GM21576 (cell line): Measurements from ENCODE around the gene CYP3A7.
A peak's percentile ranks its signal among the peaks of the same experiment; 100 is the strongest.
"Not testable (repeated sequence)": the region's sequence is repeated elsewhere in the genome, so short reads cannot be mapped to it uniquely, and the experiment has no call there.

Experiments used
- ATAC-seq: cut with Tn5 transposase; IDR thresholded peaks from one replicate; pipeline ENCODE4 v1.9.1; 2021; ENCODE audit warnings: mild to moderate bottlenecking, moderate library complexity; ENCODE audit not compliant: unreplicated experiment

The CYP3A7 gene

GRCh38 chr7:99734987-99735386 is at the start of gene CYP3A7:
Gene CYP3A7, minus strand, starts transcription at chr7:99735196. Its CDS starts 103 bp downstream, at chr7:99735093.
- no peak for ATAC-seq

GRCh38 chr7:99784007-99784406 is 49.0 kb upstream of the CYP3A7 start, which contains the start of gene CYP3A4:
Gene CYP3A4, minus strand, starts transcription at chr7:99784184. Its CDS starts 103 bp downstream, at chr7:99784081.
- ATAC-seq: no peak

GRCh38 chr7:99782012-99782953 is 47.3 kb upstream of the CYP3A7 start:
- ATAC-seq: no peak

GRCh38 chr7:99780588-99780987 is 45.6 kb upstream of the CYP3A7 start:
- no peak for ATAC-seq

- no peak for ATAC-seq
Measured at GRCh38 chr7:99779949-99780348, 45.0 kb upstream of the CYP3A7 start.

GRCh38 chr7:99778880-99779279 is 43.9 kb upstream of the CYP3A7 start:
- no peak for ATAC-seq

- not testable (repeated sequence) for ATAC-seq
Measured at GRCh38 chr7:99773395-99773794, 38.4 kb upstream of the CYP3A7 start.

- no peak for ATAC-seq
Measured at GRCh38 chr7:99772565-99772964, 37.6 kb upstream of the CYP3A7 start.

GRCh38 chr7:99769494-99769893 is 34.5 kb upstream of the CYP3A7 start:
- not testable (repeated sequence) for ATAC-seq

GRCh38 chr7:99768471-99768870 is 33.5 kb upstream of the CYP3A7 start:
- ATAC-seq: no peak

- peak; percentile 87 for ATAC-seq
Measured at GRCh38 chr7:99767662-99768061, 32.7 kb upstream of the CYP3A7 start.

- ATAC-seq: no peak
Measured at GRCh38 chr7:99766484-99767099, 31.6 kb upstream of the CYP3A7 start.

- ATAC-seq: no peak
Measured at GRCh38 chr7:99764478-99764877, 29.5 kb upstream of the CYP3A7 start.

GRCh38 chr7:99762680-99763327 is 27.8 kb upstream of the CYP3A7 start:
- no peak for ATAC-seq

- ATAC-seq: no peak
Measured at GRCh38 chr7:99755085-99755484, 20.1 kb upstream of the CYP3A7 start.

GRCh38 chr7:99752356-99752755 is 17.4 kb upstream of the CYP3A7 start:
- ATAC-seq: no peak

GRCh38 chr7:99751322-99752052 is 16.5 kb upstream of the CYP3A7 start:
- not testable (repeated sequence) for ATAC-seq

- no peak for ATAC-seq
Measured at GRCh38 chr7:99748846-99749579, 14.0 kb upstream of the CYP3A7 start.

GRCh38 chr7:99746915-99747314 is 11.9 kb upstream of the CYP3A7 start:
- not testable (repeated sequence) for ATAC-seq

GRCh38 chr7:99745395-99745794 is 10.4 kb upstream of the CYP3A7 start:
- not testable (repeated sequence) for ATAC-seq
